GM19025 (cell line): ENCODE results near the gene MACROD2.

Experiments
- ATAC-seq: cut with Tn5 transposase; IDR thresholded peaks from one replicate; pipeline ENCODE4 v1.9.1; 2021; ENCODE audit warnings: mild to moderate bottlenecking, low read depth, moderate library complexity; ENCODE audit not compliant: unreplicated experiment

MACROD2 gene

DNA sequence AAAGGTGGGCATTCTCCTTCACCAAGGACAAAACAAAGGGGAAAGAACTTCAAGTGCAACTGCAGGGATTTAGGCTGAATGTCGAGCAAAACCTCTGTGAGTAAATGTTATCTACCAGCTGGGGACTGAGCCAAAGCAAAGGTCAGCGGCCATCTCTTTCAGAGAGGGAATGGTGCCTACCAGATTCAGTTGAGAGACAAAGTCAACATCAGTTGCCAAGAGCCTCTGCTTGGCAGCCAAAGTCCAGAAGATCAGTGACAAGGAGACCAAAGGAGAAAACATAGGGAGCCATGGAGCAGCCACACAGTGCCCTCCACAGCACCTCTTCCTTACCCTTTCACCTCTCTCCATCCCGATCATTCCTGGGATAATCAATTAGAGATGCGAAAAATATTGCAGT, 2105.5 kb downstream of the MACROD2 start:
- no peak for ATAC-seq
